NCI-H2081 (cell line): ENCODE data around the gene SPEF1.

ENCODE experiments used
- DNase-seq, 2 experiments: peaks; one replicate each; lab custom pipeline; 2025; lab: John Stamatoyannopoulos, UW

Gene SPEF1

GRCh38 chr20:3787324-3788014 is 6.2 kb upstream of the SPEF1 start:
- no peak for DNase-seq

- peak; percentile 86 to 88 for DNase-seq
These were observed 5.5 kb upstream of the SPEF1 start, which contains the start of gene CENPB for GRCh38 chr20:3786665-3787323. Gene CENPB, minus strand, starts transcription at chr20:3786740. Its CDS starts 257 bp downstream, at chr20:3786483.

GRCh38 chr20:3786126-3786484 is 4.9 kb upstream of the SPEF1 start:
- DNase-seq = peak in 1 of 2 experiments; percentile 46

GRCh38 chr20:3785240-3786125 is 4.2 kb upstream of the SPEF1 start:
- peak in 1 of 2 experiments; percentile 48 for DNase-seq

GRCh38 chr20:3784863-3785239 is 3.6 kb upstream of the SPEF1 start:
- no peak for DNase-seq

GRCh38 chr20:3784216-3784853 is 3.1 kb upstream of the SPEF1 start:
- no peak for DNase-seq

- no peak for DNase-seq
These were observed 2.4 kb upstream of the SPEF1 start for GRCh38 chr20:3783511-3784195.

GRCh38 chr20:3783068-3783489 is 1.8 kb upstream of the SPEF1 start:
- no peak for DNase-seq

GRCh38 chr20:3782597-3782996 is 1.3 kb upstream of the SPEF1 start:
- no peak for DNase-seq

GRCh38 chr20:3778976-3779375 is 2.3 kb downstream of the SPEF1 start:
- no peak for DNase-seq

- peak in 1 of 2 experiments; percentile 21 for DNase-seq
These were observed 3.3 kb downstream of the SPEF1 start for GRCh38 chr20:3777716-3778629.

- no peak for DNase-seq
These were observed 3.9 kb downstream of the SPEF1 start for GRCh38 chr20:3777381-3777715.

GRCh38 chr20:3775457-3776108 is 5.7 kb downstream of the SPEF1 start:
- DNase-seq = no peak

- DNase-seq = no peak
These were observed 9.6 kb downstream of the SPEF1 start for GRCh38 chr20:3771552-3772058.

- peak; percentile 60 to 73 for DNase-seq
These were observed 12.7 kb downstream of the SPEF1 start for GRCh38 chr20:3768342-3769130.

- peak; percentile 98 for DNase-seq
These were observed 13.6 kb downstream of the SPEF1 start, which contains the start of gene ADISSP for GRCh38 chr20:3767427-3768341. Gene ADISSP, minus strand, starts transcription at chr20:3767753. Its CDS starts 7,653 bp downstream, at chr20:3760100.

GRCh38 chr20:3767110-3767426 is 14.2 kb downstream of the SPEF1 start:
- no peak for DNase-seq
